IPS DF 6.9 (cell line): ENCODE results near the gene VPS54.
"Not testable (repeated sequence)": the region's sequence is repeated elsewhere in the genome, so short reads cannot be mapped to it uniquely, and the experiment has no call there.

Experiments used
- DNase-seq: peaks from one replicate; pipeline ENCODE4 v3.0.0-alpha.2; 2013; ENCODE audit warnings: low read depth, low spot score
- H3K27ac ChIP-seq: one replicate; pipeline ENCODE4 v1.5.1; 2013; ENCODE audit warnings: low read length, control low read depth
- H3K27me3 ChIP-seq: 2 replicates; pipeline ENCODE4 v1.6.1; 2013; ENCODE audit warnings: mild to moderate bottlenecking, low read length; ENCODE audit not compliant: control insufficient read depth, insufficient read depth
- H3K36me3 ChIP-seq: 2 replicates; pipeline ENCODE4 v1.6.1; 2013; ENCODE audit warnings: low read length; ENCODE audit not compliant: control insufficient read depth, insufficient read depth
- H3K4me1 ChIP-seq: 2 replicates; pipeline ENCODE4 v1.6.1; 2013; ENCODE audit warnings: low read length; ENCODE audit not compliant: control insufficient read depth, insufficient read depth
- H3K4me3 ChIP-seq: 2 replicates; pipeline ENCODE4 v1.5.1; 2013; ENCODE audit warnings: mild to moderate bottlenecking, low read length
- H3K9me3 ChIP-seq: 2 replicates; pipeline ENCODE4 v1.6.1; 2013; ENCODE audit warnings: low read length, inconsistent platforms; ENCODE audit not compliant: control insufficient read depth, insufficient read depth
- WGBS: extraction: QIAGEN DNeasy Blood & Tissue Kit; methylation state at CpG from one replicate; pipeline ENCODE4 v1.1.7; 2013; ENCODE audit warnings: mixed read lengths, missing lambda C conversion rate; ENCODE audit not compliant: insufficient read length, insufficient coverage; 5-methylcytosine and 5-hydroxymethylcytosine counted together

VPS54 gene

DNA sequence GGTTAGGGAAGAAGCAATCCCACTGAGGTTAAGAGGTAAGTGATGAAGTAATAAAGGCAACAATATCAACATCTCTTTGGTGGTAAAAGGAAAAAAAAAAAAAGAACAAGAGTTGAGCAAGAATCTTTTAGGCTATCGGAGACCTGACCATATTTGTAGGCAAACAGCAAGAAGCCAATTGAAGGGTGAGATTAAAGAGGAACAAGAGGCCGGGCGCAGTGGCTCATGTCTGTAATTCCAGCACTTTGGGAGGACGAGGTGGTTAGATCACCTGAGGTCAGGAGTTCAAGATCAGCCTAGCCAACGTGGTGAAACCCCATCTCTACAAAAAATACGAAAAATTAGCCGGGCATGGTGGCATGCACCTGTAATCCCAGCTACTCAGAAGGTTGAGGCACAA lies 11.3 kb downstream of the VPS54 start:
- no peak overlapping the region for H3K4me3 ChIP-seq
- no peaks in the 10 kb centered on the region; the same call in 1 of the 2 replicates for H3K4me1 ChIP-seq
- no peak for DNase-seq
- no peaks in the 10 kb centered on the region for H3K27me3 ChIP-seq
- H3K9me3 ChIP-seq = no peaks in the 10 kb centered on the region
- WGBS = no CpG with 5 or more reads among the region's 7 CpGs
- H3K36me3 ChIP-seq = no peaks in the 10 kb centered on the region
- no peak overlapping the region for H3K27ac ChIP-seq

DNA sequence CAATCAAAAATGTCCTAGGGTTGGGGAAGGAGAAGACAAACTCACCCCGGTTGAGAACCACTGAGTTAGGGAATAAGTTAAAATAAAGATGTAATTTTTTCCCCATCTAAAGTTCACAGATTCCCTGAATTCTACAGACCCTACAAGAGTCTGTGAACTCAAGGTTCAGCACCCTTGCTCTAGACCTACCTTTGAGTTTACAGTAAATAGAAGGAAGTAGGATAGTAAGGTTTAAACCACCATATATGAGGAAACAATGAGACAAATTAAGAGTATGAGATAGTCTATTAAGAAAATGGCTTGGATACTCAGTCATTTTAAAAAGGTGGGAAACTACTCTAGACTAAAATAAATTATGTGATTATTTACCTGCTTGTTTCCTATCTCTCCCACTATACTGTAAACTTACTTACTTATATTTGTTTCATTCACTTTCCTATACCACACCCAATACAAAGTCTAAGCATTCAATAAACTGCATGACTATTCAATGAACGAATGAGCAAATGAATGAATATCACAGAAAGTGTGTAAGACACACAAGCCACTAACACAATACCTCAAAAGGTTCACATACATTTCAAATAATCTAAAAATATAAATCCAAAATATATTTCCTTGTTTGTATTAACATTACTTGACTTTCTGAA lies 13.4 kb downstream of the VPS54 start:
- H3K4me3 ChIP-seq = no peak overlapping the region
- H3K4me1 ChIP-seq = no peaks in the 10 kb centered on the region; the same call in 1 of the 2 replicates
- DNase-seq = no peak
- no CpG with 5 or more reads among the region's 2 CpGs for WGBS
- H3K27ac ChIP-seq = no peak overlapping the region
- H3K9me3 ChIP-seq = no peaks in the 10 kb centered on the region
- H3K27me3 ChIP-seq = no peaks in the 10 kb centered on the region
- no peaks in the 10 kb centered on the region for H3K36me3 ChIP-seq

DNA sequence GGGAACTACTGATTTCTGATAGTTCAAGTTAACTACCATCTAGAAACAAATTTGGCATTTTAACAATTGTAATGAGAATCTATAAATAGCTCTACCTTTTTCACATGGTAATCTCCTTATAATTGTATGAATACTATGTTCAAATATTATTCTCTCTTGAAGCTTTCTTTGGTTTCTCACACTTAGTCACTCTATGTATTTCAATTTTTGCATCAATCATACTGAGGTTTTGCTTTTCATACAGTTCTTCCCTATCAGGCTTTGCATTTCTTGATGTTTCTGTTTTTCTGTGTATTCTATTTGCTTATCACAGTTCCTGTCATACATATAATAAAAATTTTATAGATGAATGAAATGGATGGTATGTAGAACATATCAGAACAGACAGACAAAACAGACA lies 16.0 kb downstream of the VPS54 start:
- H3K36me3 ChIP-seq = no peaks in the 10 kb centered on the region
- no peak overlapping the region for H3K27ac ChIP-seq
- no peaks in the 10 kb centered on the region for H3K9me3 ChIP-seq
- no peak for DNase-seq
- H3K4me3 ChIP-seq = no peak overlapping the region
- H3K4me1 ChIP-seq = no peaks in the 10 kb centered on the region
- no peaks in the 10 kb centered on the region for H3K27me3 ChIP-seq

DNA sequence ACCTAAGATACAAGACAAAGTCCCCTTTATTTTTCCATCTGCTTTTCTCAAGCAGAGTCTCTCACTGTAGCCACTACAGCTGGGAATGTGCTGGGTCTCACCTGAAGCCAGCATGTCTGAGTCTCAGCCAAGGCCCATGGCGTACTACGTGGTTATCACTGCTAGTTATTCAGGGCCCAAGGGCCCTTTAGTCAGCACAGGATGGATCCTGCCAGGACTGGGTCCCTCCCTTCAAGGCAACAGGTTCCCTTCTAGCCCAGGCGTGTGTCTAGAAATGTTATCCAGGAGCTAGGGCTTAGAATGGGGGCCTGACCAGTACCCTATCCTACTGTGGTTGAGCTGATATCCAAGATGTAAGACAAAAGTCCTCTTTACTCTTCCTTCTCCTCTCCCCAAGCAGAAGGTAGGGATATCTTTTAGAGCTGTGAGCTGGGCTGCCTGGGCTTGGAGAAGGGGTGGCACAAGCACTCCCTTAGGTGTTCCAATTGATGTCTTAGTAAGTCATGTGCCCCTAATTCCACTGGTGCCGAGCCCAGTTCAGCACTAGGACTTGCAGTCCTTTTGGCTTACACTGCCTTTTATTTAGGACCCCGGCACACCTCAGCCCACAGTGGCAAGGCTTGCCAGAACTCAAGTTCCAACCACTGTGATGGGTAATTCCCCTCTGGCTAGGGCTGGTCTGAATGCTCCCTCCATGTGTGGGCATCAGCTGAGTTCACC lies 17.7 kb downstream of the VPS54 start:
- DNase-seq = no peak
- Histone ChIP-seq H3K27ac (no peak overlapping the region), H3K9me3 (no peaks in the 10 kb centered on the region), H3K36me3 (no peaks in the 10 kb centered on the region), H3K27me3 (no peaks in the 10 kb centered on the region), H3K4me1 (no peaks in the 10 kb centered on the region), H3K4me3 (no peak overlapping the region)
- no CpG with 5 or more reads among the region's 5 CpGs for WGBS

DNA sequence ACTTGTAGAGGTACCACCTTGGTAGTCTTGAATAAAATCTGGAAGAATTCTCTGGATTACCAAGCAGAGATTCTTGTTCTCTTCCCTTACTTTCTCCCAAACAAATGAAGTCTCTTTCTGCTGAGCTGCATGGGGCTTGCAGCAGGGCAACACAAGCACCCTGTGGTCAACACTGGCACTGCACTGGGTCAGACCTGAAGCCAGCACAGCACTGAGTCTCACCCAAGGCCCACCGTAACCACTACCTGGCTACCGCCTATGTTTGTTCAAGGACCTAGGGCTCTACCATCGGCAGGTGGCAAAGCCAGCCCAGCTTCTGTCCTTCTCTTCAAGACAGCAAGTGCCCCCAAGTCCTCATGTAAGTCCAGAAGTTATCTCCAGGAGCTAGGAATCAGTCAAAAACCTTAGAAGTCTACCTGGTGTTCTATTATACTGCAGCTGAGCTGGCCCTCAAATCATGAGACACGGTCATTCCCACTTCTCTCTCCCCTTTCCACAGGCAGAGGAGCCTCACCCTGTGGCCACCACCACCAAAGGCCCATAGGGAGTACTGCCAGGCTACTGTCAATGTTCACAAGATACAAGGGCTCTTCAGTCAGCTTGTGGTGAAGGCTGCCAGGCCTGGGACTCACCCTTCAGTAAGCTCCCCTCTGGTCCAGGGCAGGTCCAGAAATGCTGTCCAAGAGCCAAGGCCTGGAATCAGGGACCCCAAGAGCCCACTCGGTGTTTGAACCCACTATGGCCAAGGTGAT lies 18.4 kb downstream of the VPS54 start:
- no peaks in the 10 kb centered on the region for H3K9me3 ChIP-seq
- no peak overlapping the region for H3K27ac ChIP-seq
- no peaks in the 10 kb centered on the region for H3K4me1 ChIP-seq
- no peaks in the 10 kb centered on the region for H3K27me3 ChIP-seq
- no peak for DNase-seq
- no peak overlapping the region for H3K4me3 ChIP-seq
- H3K36me3 ChIP-seq = no peaks in the 10 kb centered on the region
- no CpG with 5 or more reads among the region's 5 CpGs for WGBS

DNA sequence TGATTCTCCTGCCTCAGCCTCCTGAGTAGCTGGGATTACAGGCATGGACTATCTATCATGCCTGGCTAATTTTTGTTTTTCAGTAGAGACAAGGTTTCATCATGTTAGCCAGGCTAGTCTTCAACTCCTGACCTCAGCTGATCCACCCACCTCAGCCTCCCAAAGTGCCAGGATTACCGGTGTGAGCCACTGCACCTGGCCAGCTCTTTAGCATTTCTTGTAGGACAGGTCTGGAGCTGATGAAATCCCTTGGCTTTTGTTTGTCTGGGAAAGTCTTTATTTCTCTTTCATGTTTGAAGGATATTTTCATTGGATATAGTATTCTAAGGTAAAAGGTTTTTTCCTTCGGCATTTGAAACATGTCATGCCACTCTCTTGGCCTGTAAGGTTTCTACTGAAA lies 20.2 kb downstream of the VPS54 start:
- no peaks in the 10 kb centered on the region for H3K27me3 ChIP-seq

DNA sequence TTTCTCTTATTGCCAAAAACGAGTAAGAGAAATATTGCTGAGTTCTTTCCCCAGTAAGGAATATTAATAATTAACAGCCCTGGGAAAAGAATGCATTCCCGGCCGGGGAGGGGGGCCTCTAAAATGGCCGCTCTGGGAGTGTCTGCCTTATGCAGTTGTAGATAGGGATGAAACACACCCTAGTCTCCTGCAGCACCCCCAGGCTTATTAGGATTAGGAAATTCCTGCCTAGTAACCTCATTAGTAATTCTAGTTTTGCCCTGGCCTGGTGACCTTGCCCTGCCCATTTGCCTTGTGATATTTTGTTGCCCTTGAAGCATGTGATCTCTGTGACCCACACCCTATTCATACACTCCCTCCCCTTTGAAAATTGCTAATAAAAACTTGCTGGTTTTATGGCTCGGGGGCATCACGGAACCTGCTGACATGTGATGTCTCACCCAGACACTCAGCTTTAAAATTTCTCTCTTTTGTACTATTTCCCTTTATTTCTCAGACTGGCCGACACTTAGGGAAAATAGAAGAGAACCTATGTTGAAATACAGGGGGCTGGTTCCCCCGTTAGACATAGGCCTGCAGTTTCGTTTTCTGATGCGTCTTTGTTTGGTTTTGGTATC lies 22.5 kb downstream of the VPS54 start:
- not testable (repeated sequence) for H3K4me3 ChIP-seq, H3K4me1 ChIP-seq, H3K36me3 ChIP-seq, H3K9me3 ChIP-seq, H3K27ac ChIP-seq, DNase-seq, H3K27me3 ChIP-seq
- no CpG with 5 or more reads among the region's 10 CpGs for WGBS

More for the DNA sequence above, 20.2 kb downstream of the VPS54 start:
- Histone ChIP-seq H3K4me3 (no peak overlapping the region), H3K36me3 (no peaks in the 10 kb centered on the region), H3K4me1 (no peaks in the 10 kb centered on the region), H3K27ac (no peak overlapping the region), H3K9me3 (no peaks in the 10 kb centered on the region)
- no peak for DNase-seq
- WGBS = no CpG with 5 or more reads among the region's 2 CpGs

DNA sequence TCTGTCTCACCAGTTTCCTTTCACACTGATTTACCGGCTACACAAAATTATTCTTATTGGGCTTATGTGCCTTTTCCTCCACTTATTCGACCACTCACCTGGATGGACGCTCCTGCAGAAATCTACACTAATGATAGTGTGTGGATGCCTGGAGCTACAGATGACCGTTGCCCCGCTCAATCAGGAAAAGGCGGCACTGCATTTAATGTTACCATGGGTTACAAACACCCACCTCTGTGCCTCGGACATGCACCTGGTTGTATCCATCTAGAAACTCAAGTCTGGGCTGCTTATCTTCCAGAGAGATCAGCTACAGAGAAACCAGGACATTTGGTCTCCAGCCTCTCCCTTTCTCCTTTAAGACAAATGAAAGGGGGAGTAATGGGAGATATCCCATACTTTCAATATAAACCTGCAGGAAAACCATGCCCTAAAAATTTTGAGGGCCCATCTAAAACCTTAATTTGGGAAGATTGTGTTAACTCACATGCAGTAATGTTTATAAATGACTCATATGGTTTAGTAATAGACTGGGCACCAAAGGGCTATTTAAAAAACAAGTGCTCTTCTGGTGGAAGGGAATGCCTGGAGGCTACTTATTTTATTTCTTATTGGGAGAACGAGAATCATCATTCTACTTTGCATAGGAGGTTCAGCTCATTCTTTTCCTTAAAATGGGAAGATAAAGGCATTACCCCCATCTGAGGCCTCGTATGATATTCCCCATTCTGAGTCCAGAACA lies 24.7 kb downstream of the VPS54 start:
- H3K27ac ChIP-seq, H3K4me1 ChIP-seq, H3K9me3 ChIP-seq, H3K27me3 ChIP-seq, H3K36me3 ChIP-seq, DNase-seq, H3K4me3 ChIP-seq: not testable (repeated sequence)
- no CpG with 5 or more reads among the region's 9 CpGs for WGBS

DNA sequence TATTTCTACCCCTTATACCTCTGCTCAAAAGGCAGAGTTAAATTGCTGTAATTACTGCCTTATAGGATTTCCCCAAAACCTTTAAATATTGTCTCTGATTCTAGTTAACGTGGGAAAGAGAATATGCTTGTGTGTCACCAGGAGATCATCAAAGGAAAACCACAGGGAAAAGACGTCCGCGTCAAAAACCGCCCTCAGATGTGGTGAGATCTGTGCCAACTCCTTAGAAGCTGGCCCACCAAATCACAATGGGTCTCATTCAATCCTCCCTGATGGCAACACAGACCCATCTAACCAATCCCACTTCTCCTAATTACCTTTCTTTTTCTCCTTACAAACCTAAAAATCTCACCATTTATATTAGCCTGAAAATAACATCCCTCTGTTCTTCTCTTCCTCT lies 25.4 kb downstream of the VPS54 start:
- WGBS = no CpG with 5 or more reads among the region's 5 CpGs
- DNase-seq = no peak
- Histone ChIP-seq H3K27me3 (no peaks in the 10 kb centered on the region), H3K4me1 (no peaks in the 10 kb centered on the region), H3K4me3 (no peak overlapping the region), H3K27ac (no peak overlapping the region), H3K9me3 (no peaks in the 10 kb centered on the region; the same call in 1 of the 2 replicates), H3K36me3 (no peaks in the 10 kb centered on the region)

DNA sequence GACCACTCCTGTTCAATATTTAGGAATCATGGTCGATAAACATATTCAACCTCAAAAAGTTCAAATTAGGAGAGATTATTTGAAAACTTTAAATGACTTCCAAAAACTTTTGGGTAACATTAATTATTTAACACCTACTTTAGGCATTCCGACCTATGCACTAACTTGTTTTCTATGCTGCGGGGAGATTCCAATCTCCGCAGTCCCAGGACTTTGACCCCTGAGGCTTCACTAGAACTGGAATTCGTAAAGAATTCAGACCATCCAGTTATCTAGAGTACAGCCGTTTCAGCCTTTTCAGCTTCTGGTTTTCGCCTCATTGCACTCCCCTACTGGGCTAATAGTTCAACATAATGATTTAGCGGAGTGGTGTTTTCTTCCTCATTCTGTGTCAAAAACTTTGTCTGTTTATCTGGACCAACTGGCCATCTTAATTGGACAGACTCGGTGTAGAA lies 26.1 kb downstream of the VPS54 start:
- not testable (repeated sequence) for H3K4me1 ChIP-seq, H3K36me3 ChIP-seq, H3K27ac ChIP-seq, H3K4me3 ChIP-seq, H3K9me3 ChIP-seq, H3K27me3 ChIP-seq, DNase-seq
- no CpG with 5 or more reads among the region's 9 CpGs for WGBS
